Astrocyte (in vitro differentiated cells and primary cell): ENCODE results near the gene GPR82. TPM values are rescaled to one million over a fixed set of nuclear protein-coding genes. Genes with fewer than 3 reads are reported as not detected.

Source experiments
- total RNA-seq: library from RNA; stranded (reverse); gene quantifications from 2 replicates; pipeline ENCODE4 v1.2.1, GENCODE V29; 2021

Gene GPR82
- total RNA-seq, 1 donor from 2014 or later, result not detected

Other genes starting within 250 kb of the GPR82 start
- gene GPR34, start 35.2 kb upstream of the GPR82 start, total RNA-seq, result not detected in 2 replicates
- gene CASK, start 199.4 kb downstream of the GPR82 start, total RNA-seq, result 91.5 and 99.3 TPM in 2 replicates